ENCODE measurements around the gene GDAP2.

The GDAP2 gene, protein sequence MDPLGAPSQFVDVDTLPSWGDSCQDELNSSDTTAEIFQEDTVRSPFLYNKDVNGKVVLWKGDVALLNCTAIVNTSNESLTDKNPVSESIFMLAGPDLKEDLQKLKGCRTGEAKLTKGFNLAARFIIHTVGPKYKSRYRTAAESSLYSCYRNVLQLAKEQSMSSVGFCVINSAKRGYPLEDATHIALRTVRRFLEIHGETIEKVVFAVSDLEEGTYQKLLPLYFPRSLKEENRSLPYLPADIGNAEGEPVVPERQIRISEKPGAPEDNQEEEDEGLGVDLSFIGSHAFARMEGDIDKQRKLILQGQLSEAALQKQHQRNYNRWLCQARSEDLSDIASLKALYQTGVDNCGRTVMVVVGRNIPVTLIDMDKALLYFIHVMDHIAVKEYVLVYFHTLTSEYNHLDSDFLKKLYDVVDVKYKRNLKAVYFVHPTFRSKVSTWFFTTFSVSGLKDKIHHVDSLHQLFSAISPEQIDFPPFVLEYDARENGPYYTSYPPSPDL

DNA sequence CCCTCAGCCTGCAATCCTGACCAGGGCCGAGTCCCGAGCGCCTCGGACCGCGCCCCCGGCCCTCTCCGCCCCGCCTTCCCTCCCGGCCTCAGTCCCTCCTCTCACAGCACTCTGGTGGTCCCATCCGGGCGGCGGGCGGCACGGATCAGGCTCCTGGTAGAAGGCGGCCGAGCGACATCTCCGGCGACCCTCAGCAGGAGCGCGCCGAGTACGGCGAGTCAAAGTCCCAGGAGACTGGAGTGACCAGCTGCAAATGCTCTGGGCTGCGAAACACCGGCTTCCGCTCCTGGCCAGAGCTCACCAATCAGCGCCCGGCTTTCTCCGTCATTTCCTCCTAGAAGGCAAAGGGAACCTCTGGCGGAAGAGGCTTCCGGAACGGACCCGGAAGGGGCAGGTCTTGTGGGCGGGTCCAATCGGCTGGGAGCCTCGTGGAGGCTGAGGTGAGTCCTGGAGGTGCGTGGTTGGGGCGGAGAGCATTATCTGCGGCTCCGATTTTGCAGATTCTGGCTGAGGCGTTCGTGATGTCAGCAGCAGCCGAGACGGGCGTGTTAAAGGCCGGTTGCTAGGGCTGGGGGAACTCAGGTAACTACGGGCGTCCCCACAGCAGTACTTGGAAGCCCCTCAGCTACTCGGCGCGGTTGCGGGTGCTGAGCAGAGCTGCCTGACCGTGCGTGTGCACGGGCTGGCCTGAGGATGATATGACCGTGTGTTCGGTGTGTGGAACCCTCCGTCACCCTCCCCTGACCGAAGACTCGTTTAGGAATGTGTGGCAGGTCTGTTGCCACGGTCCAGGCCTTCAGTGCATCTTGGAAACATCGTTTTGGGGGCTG lies at the start of gene GDAP2, which contains the start of gene WDR3:
GDAP2 (minus strand) TSS at position 279 of the 830 bp plus-strand sequence. CDS start 9,264 bp downstream, outside the sequence.
WDR3 (plus strand) TSS at position 397 of the 830 bp plus-strand sequence. CDS start 3,581 bp downstream, outside the sequence.
- no peaks in the 10 kb centered on the region for H3K27me3 Mint-ChIP-seq
- peaks cover 39% of the 10 kb centered on the region for H3K4me1 Mint-ChIP-seq
- peak; percentile 92 to 96 for DNase-seq
- peak within 1 kb of the TSS; percentile 91 to 95 for H3K27ac Mint-ChIP-seq
- peak; percentile 98 for ATAC-seq
- H3K9me3 Mint-ChIP-seq, result no peaks in the 10 kb centered on the region
- peak within 1 kb of the TSS; percentile 88 to 96 for H3K4me3 Mint-ChIP-seq

DNA sequence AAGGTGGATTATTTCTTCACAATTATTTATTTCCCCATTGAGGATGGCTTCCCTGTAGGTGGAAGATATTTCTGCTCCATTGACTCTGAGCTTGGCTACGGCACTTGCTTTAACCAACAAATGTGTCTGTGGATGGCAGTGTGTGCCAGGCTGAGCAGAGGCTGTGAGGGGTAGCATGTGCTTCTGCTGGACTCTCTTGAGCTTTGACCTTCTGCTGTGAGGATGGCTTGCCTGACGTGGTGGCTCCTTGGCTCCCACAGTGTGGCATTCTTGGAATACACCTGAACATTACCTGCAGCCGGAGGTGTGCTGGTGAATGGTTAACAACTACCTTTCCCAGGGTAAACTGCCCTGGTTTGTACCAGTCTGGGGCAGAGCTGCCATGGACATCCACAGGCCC lies 47.0 kb upstream of the GDAP2 start:
- H3K27me3 Mint-ChIP-seq, result no peaks in the 10 kb centered on the region
- no peak overlapping the region for H3K4me3 Mint-ChIP-seq
- H3K9me3 Mint-ChIP-seq, result no peaks in the 10 kb centered on the region
- no peaks in the 10 kb centered on the region for H3K4me1 Mint-ChIP-seq
- ATAC-seq (no peak), DNase-seq (no peak)
- no peak overlapping the region for H3K27ac Mint-ChIP-seq

DNA sequence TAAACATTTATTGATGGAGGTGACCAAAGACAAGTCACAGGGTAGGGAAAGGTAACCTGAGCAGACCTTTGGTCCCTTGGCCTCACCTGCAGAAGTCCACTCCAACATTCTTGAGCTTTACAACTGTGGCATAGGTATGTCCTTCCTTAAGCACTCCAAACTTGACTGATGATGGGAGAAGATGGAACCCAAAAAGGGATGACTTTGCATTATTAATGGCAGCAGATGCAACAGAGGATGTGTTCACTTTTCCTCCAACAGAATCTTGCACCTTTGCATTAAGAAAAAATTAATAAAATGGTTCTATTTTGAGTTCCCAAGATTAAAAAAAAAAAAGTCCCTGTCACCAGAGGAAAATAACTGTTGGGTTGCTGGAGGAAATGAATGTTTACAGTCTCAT lies 42.4 kb upstream of the GDAP2 start:
- Mint-ChIP-seq H3K27ac (no peak overlapping the region), H3K4me3 (no peak overlapping the region), H3K4me1 (no peaks in the 10 kb centered on the region), H3K27me3 (no peaks in the 10 kb centered on the region), H3K9me3 (no peaks in the 10 kb centered on the region)
- ATAC-seq (no peak), DNase-seq (no peak)

DNA sequence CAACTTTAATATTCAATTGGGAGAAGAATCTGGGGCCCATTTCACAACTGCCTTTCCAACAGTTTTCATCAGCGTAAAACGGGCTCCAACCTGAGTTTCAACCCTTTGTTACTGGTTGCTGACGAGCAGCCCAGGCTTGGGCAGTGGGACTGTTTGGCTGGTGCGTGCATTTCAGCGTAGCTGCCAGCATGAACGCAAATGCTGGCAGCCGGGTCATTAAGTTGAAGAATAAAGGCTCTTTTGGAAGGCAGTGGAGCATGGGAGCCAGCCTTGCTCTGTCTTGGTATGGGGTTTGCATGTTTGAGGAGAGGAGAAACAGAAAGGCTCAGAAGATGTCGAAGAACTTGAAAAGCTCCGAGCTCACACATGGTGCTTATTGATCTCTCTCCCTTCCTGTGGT lies 40.8 kb upstream of the GDAP2 start:
- DNase-seq (no peak), ATAC-seq (no peak)
- Mint-ChIP-seq H3K27me3 (no peaks in the 10 kb centered on the region), H3K4me1 (no peaks in the 10 kb centered on the region), H3K4me3 (no peak overlapping the region), H3K9me3 (no peaks in the 10 kb centered on the region), H3K27ac (no peak overlapping the region)

DNA sequence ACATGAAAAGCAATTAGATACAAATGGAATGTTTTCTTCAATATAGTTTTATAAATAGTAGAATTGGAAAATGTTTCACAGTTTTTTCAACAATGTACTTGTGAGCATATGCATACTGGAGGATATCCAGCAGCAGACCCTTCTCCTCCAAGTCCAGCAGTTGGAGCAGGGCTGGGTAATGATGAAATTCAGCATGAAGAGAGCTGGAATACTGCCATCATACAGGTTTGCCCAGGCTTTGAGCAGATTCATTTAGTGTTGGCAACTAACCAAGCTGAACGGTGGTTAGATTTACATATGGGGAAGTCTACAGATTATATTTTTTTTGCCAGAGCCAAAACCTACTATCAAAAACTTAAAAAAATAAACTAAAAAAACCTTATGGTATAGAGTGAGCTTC lies 38.5 kb upstream of the GDAP2 start:
- Mint-ChIP-seq H3K27me3 (no peaks in the 10 kb centered on the region), H3K9me3 (no peaks in the 10 kb centered on the region), H3K4me3 (no peak overlapping the region), H3K4me1 (peaks cover 19% of the 10 kb centered on the region), H3K27ac (no peak overlapping the region)
- ATAC-seq (no peak), DNase-seq (no peak)

DNA sequence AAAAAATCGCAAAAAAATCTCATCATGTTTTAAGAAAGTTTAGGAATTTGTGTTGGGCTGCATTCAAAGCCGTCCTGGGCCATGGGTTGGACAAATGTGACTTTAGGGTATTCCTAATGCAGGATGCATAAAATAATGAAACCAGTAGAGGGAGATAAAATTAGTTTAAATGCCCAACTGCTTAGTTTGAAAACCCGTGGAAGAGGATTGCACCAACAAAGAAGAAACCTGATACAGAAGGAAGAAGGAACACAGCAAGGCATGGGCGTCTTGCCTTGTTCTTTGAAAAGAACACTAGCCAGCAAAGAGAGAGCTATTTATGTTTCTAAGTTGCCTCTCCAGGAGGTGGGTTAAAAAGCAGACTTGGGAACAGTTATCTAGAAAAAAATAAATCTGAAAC lies 38.1 kb upstream of the GDAP2 start:
- Mint-ChIP-seq H3K9me3 (no peaks in the 10 kb centered on the region), H3K4me1 (peaks cover 19% of the 10 kb centered on the region), H3K27me3 (no peaks in the 10 kb centered on the region), H3K27ac (no peak overlapping the region), H3K4me3 (no peak overlapping the region)
- no peak for ATAC-seq
- no peak for DNase-seq

DNA sequence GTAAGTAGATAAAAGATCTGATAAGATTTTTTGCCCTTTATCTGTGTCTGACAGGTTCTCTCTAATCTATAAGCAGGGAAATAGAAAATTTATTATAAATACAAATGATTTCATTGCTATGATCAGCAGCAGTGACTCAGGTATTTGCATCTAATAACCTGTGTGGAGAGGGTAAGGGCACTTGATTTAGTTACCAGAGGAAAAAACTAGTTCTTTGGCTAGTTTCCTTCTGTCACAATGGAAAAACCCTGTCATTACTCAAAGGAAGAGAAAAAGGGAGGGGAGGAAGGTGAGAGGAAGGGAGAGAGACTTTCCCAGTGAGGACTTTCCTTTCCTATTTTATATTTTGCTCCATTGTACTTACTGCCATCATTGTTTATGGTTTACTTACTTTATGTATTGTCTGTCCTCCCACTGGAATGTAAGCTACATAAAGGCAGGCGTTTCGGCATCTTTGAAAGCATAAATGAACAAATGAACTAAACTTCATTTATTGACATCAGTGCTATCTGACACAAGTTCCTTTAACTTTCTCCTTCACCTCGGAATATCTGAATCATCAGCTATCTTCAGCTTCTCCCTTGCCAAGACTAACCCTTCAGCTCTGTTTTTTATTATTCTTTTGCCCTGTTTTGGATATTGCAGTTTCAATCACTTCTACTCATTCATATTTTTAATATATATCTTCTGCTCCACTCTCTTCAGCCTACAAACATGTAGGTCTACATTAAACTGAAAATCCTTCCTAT lies 35.0 kb upstream of the GDAP2 start:
- DNase-seq (no peak), ATAC-seq (no peak)
- no peaks in the 10 kb centered on the region for H3K9me3 Mint-ChIP-seq
- peak overlapping the region in 1 of 2 donors; percentile 70 for H3K27ac Mint-ChIP-seq
- no peak overlapping the region for H3K4me3 Mint-ChIP-seq
- peaks cover 19% of the 10 kb centered on the region for H3K4me1 Mint-ChIP-seq
- H3K27me3 Mint-ChIP-seq, result no peaks in the 10 kb centered on the region

DNA sequence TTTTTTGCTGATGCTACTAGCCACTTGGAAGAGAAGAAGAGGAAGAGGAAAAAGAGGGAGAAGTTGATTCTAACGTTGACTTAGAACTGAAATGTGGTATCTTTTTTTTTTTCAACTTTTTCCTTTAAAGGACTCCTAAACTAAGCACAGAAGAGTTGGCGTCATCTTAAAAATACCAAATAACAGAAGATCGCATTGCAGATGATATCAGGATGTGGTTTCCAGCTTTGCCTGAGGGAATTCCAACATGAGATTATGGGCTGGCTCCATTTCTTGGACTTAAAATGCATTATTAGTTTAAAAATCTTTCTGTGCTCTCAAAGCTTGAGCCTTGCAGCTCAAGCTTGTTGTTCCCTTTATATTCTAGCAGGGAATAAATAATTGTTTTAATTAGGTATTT lies 29.9 kb upstream of the GDAP2 start:
- no peak overlapping the region for H3K27ac Mint-ChIP-seq
- H3K27me3 Mint-ChIP-seq, result no peaks in the 10 kb centered on the region
- no peak overlapping the region for H3K4me3 Mint-ChIP-seq

DNA sequence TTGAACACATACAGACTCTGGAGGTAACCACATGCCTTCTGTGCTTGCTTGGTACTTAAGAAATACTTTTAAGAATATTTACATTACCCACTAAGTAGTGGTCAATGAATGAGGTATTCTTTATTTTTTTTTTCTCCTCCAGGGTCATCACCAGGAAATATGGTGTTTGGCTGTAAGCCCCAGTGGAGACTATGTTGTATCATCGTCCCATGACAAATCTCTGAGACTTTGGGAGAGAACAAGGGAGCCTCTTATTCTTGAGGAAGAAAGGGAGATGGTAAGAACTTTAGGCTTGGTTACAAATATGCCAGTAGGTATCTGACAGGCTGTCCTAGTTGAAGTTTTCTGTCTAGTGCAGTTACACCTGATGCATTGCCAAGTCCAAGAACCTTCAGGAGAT lies 23.0 kb upstream of the GDAP2 start:
- Mint-ChIP-seq H3K9me3 (no peaks in the 10 kb centered on the region), H3K4me3 (no peak overlapping the region), H3K4me1 (no peaks in the 10 kb centered on the region), H3K27ac (no peak overlapping the region), H3K27me3 (no peaks in the 10 kb centered on the region)
- DNase-seq, result no peak
- ATAC-seq, result no peak

More for the DNA sequence above, 29.9 kb upstream of the GDAP2 start:
- Mint-ChIP-seq H3K9me3 (no peaks in the 10 kb centered on the region), H3K4me1 (peaks cover 11% of the 10 kb centered on the region)
- no peak for DNase-seq
- no peak for ATAC-seq

DNA sequence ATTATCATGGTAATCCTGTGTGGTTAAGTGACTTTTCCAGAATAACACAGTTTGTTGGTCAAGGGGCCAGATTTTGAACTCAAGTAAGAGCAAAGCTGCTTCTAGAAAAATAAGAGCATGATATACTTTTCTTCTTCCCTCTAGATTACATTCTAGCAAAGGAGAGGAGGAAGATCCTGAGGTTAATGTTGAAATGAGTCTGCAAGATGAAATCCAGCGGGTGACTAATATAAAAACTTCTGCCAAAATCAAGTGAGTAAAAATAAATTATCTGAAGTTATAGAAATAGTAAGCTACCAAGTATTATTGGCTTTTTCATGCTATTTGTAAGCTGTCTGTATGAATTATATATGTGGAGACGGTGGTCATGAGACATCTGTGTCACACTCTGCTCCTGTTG lies 12.9 kb upstream of the GDAP2 start:
- no peak for DNase-seq
- Mint-ChIP-seq H3K4me3 (no peak overlapping the region), H3K9me3 (no peaks in the 10 kb centered on the region), H3K27ac (no peak overlapping the region), H3K27me3 (no peaks in the 10 kb centered on the region), H3K4me1 (no peaks in the 10 kb centered on the region)
- no peak for ATAC-seq

DNA sequence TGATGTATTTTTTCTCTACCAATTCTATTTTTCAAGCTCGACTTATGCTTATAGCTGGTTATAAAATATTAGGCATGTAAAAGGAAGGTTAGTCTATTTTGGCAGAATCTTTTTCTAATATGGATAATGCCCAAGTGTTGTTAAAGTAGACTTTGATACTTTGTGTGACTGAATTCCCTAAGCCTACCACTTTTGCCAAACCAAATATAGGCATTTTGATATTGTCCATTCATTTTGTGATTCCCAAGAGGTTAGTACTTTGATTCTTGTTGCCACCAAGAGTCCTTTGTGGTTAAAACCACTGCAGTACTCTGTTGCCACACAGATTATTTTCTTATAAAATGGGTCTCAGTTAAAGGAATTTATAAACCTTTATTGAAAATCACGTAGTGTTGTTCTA lies 4.3 kb upstream of the GDAP2 start:
- no peak overlapping the region for H3K4me3 Mint-ChIP-seq
- no peaks in the 10 kb centered on the region for H3K27me3 Mint-ChIP-seq
- H3K4me1 Mint-ChIP-seq, result peaks cover 32% of the 10 kb centered on the region
- DNase-seq (no peak), ATAC-seq (no peak)
- H3K9me3 Mint-ChIP-seq, result no peaks in the 10 kb centered on the region
- H3K27ac Mint-ChIP-seq, result no peak overlapping the region

DNA sequence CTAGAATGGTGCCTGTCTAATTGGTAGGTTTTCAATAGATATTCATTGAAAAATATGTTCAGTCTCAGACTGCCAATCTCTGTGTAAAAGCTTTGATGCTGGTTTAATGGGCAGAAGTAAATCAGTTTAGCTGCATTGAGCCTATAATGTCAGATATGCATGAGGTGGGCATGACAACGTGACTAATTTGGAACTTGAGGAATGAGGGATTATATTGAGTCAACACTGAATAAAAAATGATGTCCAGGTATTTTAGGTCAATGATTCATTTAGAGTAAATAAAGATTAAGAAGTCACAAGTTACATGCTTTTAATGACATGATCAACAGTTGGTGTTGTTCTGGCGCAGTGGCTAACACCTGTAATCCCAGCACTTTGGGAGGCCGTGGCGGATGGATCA lies 3.2 kb upstream of the GDAP2 start:
- peaks cover 39% of the 10 kb centered on the region for H3K4me1 Mint-ChIP-seq
- H3K9me3 Mint-ChIP-seq, result no peaks in the 10 kb centered on the region
- H3K4me3 Mint-ChIP-seq, result no peak overlapping the region
- DNase-seq (no peak), ATAC-seq (no peak)
- H3K27ac Mint-ChIP-seq, result no peak overlapping the region
- H3K27me3 Mint-ChIP-seq, result no peaks in the 10 kb centered on the region

DNA sequence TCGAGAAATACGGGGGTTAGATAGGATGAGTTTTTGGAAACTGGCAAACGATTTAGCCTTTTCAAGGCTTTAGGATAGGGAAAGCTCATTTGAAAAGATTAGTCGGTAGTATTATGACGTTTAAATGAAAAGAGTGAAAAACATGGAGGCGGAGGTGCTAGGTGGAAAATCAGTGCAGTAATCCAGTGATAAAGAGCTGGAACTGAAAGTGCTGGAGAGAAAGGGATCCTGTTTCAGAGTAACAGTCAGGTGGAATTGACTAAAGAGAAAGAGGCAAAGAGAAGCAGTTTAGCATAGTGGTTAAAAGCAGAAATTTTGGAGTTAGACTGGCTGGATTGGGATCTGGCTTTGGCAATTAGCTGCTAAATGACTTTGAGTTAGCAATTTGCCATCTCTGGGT lies 1.1 kb upstream of the GDAP2 start:
- H3K27me3 Mint-ChIP-seq, result no peaks in the 10 kb centered on the region
- peak overlapping the region; percentile 43 to 91 for H3K27ac Mint-ChIP-seq
- H3K4me1 Mint-ChIP-seq, result peaks cover 39% of the 10 kb centered on the region
- H3K4me3 Mint-ChIP-seq, result peak overlapping the region; percentile 88 to 96
- H3K9me3 Mint-ChIP-seq, result no peaks in the 10 kb centered on the region
- ATAC-seq (no peak), DNase-seq (no peak)

DNA sequence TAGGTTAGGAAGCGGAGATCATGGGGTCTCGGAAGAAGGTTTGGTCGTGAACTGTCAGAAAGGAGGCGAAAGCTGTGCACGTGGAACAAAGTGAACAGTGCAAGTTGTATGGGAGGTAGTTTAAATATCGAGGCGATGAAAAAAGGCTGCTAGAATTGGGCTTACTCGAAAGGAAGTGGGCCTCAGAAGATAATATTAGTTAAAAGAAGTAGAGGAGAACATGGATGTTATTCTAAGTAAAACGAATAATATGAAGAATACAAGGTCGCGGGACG lies 689 bp upstream of the GDAP2 start:
- no peak for ATAC-seq
- peak overlapping the region; percentile 88 to 96 for H3K4me3 Mint-ChIP-seq
- no peak for DNase-seq
- H3K4me1 Mint-ChIP-seq, result peaks cover 39% of the 10 kb centered on the region
- peak overlapping the region; percentile 91 to 95 for H3K27ac Mint-ChIP-seq
- H3K27me3 Mint-ChIP-seq, result no peaks in the 10 kb centered on the region
- no peaks in the 10 kb centered on the region for H3K9me3 Mint-ChIP-seq

DNA sequence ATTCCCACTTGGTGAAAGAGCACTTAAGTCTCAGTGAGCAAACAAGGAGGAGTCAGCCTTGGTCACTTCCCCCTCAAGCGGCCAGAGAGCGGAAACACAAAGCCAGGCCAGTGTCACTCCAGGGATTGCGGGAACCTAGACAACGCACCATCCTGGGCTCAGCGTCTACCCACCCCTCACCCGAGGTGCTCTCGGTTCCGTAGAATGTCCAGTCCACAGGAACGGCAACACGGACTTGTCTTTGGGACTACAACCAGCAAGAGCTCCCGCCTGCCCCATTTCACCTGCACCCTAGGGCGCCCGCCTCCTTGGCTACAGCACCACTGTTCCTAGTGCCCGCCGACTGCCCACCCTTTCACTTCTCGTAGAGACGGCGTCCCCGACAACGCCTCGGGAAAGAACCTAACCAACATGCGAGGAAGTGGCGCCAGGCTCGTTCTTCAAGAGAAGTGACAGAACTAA lies 509 bp downstream of the GDAP2 start:
- Mint-ChIP-seq H3K9me3 (no peaks in the 10 kb centered on the region), H3K4me1 (peaks cover 39% of the 10 kb centered on the region), H3K27ac (peak overlapping the region; percentile 91 to 95), H3K27me3 (no peaks in the 10 kb centered on the region), H3K4me3 (peak overlapping the region; percentile 88 to 96)
- ATAC-seq (peak; percentile 64), DNase-seq (no peak)
